Measurements from ENCODE around the gene CLDN22. TPM values are rescaled to one million over a fixed set of nuclear protein-coding genes. Genes with fewer than 3 reads are reported as not detected.

CLDN22 gene
- total RNA-seq, 4 donors from 2014 or later = not detected

GRCh38 chr4:183272384-183272783 lies 47.7 kb downstream of the CLDN22 start:
- H3K4me1 ChIP-seq = no peaks in the 10 kb centered on the region
- no peak overlapping the region for H3K27ac ChIP-seq
- H3K4me3 ChIP-seq = no peak overlapping the region
- peaks cover 0 to 11% (median 2%) of the 10 kb centered on the region in 4 donors for H3K9me3 ChIP-seq
- no peaks in the 10 kb centered on the region for H3K36me3 ChIP-seq
- H3K27me3 ChIP-seq = no peaks in the 10 kb centered on the region
- DNase-seq = no peak
- TF ChIP-seq CTCF (IDR thresholded peaks at IDR 0.05) (no peak), POLR2A (IDR thresholded peaks at IDR 0.05) (no peak)

GRCh38 chr4:183268556-183268955 lies 51.5 kb downstream of the CLDN22 start:
- H3K27me3 ChIP-seq = no peaks in the 10 kb centered on the region
- no peaks in the 10 kb centered on the region for H3K9me3 ChIP-seq
- H3K36me3 ChIP-seq = no peaks in the 10 kb centered on the region
- DNase-seq = no peak
- no peak for TF ChIP-seq CTCF (IDR thresholded peaks at IDR 0.05)
- H3K4me1 ChIP-seq = no peaks in the 10 kb centered on the region
- H3K27ac ChIP-seq = no peak overlapping the region
- H3K4me3 ChIP-seq = no peak overlapping the region

Other genes starting within 250 kb of the CLDN22 start
- 10 to 100 TPM in 1 of 4 donors, 1 to 10 TPM in 3; 4.6 to 40.4 (median 9.5) TPM for gene WWC2, start 221.0 kb downstream of the CLDN22 start, total RNA-seq
- gene CLDN24, start 2.1 kb upstream of the CLDN22 start, total RNA-seq = not detected
- 10 to 100 TPM; 17.9 to 25.2 (median 19.9) TPM for gene CDKN2AIP, start 124.4 kb upstream of the CLDN22 start, total RNA-seq
- gene ING2, start 184.8 kb upstream of the CLDN22 start, total RNA-seq = 10 to 100 TPM; 23.0 to 30.8 (median 25.0) TPM

Data from Peyer's patch (tissue), 4 donors.